ENCODE measurements around the gene TFAP2C. TPM values are rescaled to one million over a fixed set of nuclear protein-coding genes. Genes with fewer than 3 reads are reported as not detected.

TFAP2C gene
- total RNA-seq, 1 donor from 2014 or later: 2.2 TPM

DNA sequence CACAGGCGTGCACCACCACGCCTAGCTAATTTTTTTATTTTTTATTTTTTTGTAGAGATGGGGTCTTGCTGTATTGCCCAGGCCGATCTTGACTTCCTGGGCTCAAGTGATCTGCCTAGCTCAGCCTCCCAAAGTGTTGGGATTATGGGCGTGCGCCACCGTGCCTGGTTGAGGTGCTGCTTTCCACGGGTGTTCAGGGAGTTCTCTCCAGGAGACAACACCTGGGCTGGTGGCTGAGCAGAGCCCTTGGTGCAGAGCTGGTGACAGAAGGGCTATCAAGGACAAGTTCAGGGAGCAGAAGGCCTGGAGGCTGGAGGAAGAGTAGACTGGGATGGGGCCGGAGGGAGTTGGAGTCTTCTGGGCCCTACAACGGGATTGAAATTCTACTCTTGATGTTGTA lies 34.6 kb downstream of the TFAP2C start:
- Mint-ChIP-seq H3K27me3 (ENCODE audit: low read depth, unreplicated experiment) (peaks cover 6% of the 10 kb centered on the region), H3K9me3 (ENCODE audit: unreplicated experiment) (no peaks in the 10 kb centered on the region), H3K36me3 (ENCODE audit: low read depth, unreplicated experiment) (no peaks in the 10 kb centered on the region), H3K4me3 (ENCODE audit: unreplicated experiment) (no peak overlapping the region), H3K27ac (ENCODE audit: unreplicated experiment) (no peak overlapping the region), H3K4me1 (ENCODE audit: low read depth, unreplicated experiment) (no peaks in the 10 kb centered on the region)
- DNase-seq (ENCODE audit: low read depth): no peak
- no peaks in the 10 kb centered on the region for H3K27me3 ChIP-seq (ENCODE audit: insufficient read depth, low read length)
- no peak for FAIRE-seq
- H2AFZ ChIP-seq (ENCODE audit: low read depth, low read length): no peak overlapping the region
- no peak overlapping the region for H3K4me3 ChIP-seq (ENCODE audit: insufficient read depth, low read depth, low read length)
- no peak overlapping the region for H3K9ac ChIP-seq (ENCODE audit: low read length)
- no peak overlapping the region for H3K27ac ChIP-seq (ENCODE audit: low read depth, low read length)
- no peak overlapping the region for H3K4me2 ChIP-seq (ENCODE audit: low read length)
- no peaks in the 10 kb centered on the region for H3K9me3 ChIP-seq (ENCODE audit: insufficient read depth, low read depth, low read length)
- H3K79me2 ChIP-seq (ENCODE audit: insufficient read depth, low read length): no peaks in the 10 kb centered on the region
- no peaks in the 10 kb centered on the region for H4K20me1 ChIP-seq (ENCODE audit: insufficient read depth, low read length)
- TF ChIP-seq EZH2 (IDR thresholded peaks at IDR 0.05; ENCODE audit: insufficient read depth, low read length): no peak
- TF ChIP-seq, protein P1, sequence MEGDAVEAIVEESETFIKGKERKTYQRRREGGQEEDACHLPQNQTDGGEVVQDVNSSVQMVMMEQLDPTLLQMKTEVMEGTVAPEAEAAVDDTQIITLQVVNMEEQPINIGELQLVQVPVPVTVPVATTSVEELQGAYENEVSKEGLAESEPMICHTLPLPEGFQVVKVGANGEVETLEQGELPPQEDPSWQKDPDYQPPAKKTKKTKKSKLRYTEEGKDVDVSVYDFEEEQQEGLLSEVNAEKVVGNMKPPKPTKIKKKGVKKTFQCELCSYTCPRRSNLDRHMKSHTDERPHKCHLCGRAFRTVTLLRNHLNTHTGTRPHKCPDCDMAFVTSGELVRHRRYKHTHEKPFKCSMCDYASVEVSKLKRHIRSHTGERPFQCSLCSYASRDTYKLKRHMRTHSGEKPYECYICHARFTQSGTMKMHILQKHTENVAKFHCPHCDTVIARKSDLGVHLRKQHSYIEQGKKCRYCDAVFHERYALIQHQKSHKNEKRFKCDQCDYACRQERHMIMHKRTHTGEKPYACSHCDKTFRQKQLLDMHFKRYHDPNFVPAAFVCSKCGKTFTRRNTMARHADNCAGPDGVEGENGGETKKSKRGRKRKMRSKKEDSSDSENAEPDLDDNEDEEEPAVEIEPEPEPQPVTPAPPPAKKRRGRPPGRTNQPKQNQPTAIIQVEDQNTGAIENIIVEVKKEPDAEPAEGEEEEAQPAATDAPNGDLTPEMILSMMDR (IDR thresholded peaks at IDR 0.05; ENCODE audit: insufficient read depth, low read depth, low read length): no peak
- H3K36me3 ChIP-seq (ENCODE audit: insufficient read depth, low read length): no peaks in the 10 kb centered on the region
- H3K4me1 ChIP-seq (ENCODE audit: insufficient read depth, low read length): no peaks in the 10 kb centered on the region

DNA sequence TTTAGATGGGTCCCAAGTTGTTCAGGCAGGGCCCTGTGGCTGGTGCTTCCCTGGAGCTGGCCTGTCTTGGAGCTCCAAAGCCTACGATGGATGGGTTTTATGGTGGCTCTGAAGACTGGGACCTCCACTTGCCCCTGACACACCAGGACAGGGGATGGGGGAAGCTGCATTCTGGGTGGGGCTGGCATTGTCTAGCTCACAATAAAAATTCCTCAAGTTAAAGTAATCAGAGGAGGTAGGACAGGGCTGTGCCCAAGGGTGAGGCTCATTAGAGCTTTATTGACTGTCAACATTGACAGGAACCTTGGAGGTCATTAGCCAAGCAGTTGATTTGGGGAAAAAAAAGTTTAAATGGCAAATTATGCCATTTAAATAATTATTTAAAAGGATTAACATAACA lies 35.7 kb downstream of the TFAP2C start:
- Mint-ChIP-seq H3K9me3 (ENCODE audit: unreplicated experiment) (no peaks in the 10 kb centered on the region), H3K27me3 (ENCODE audit: low read depth, unreplicated experiment) (peaks cover 6% of the 10 kb centered on the region), H3K36me3 (ENCODE audit: low read depth, unreplicated experiment) (no peaks in the 10 kb centered on the region), H3K27ac (ENCODE audit: unreplicated experiment) (no peak overlapping the region), H3K4me1 (ENCODE audit: low read depth, unreplicated experiment) (no peaks in the 10 kb centered on the region), H3K4me3 (ENCODE audit: unreplicated experiment) (no peak overlapping the region)
- Histone ChIP-seq H3K9ac (ENCODE audit: low read length) (no peak overlapping the region), H4K20me1 (ENCODE audit: insufficient read depth, low read length) (no peaks in the 10 kb centered on the region), H3K27me3 (ENCODE audit: insufficient read depth, low read length) (no peaks in the 10 kb centered on the region), H2AFZ (ENCODE audit: low read depth, low read length) (no peak overlapping the region), H3K36me3 (ENCODE audit: insufficient read depth, low read length) (no peaks in the 10 kb centered on the region), H3K4me3 (ENCODE audit: insufficient read depth, low read depth, low read length) (no peak overlapping the region), H3K4me1 (ENCODE audit: insufficient read depth, low read length) (no peaks in the 10 kb centered on the region), H3K4me2 (ENCODE audit: low read length) (no peak overlapping the region), H3K79me2 (ENCODE audit: insufficient read depth, low read length) (no peaks in the 10 kb centered on the region), H3K27ac (ENCODE audit: low read depth, low read length) (no peak overlapping the region), H3K9me3 (ENCODE audit: insufficient read depth, low read depth, low read length) (no peaks in the 10 kb centered on the region)
- FAIRE-seq (no peak), DNase-seq (ENCODE audit: low read depth) (no peak)
- no peak for TF ChIP-seq EZH2 (IDR thresholded peaks at IDR 0.05; ENCODE audit: insufficient read depth, low read length)
- TF ChIP-seq, protein P1 (IDR thresholded peaks at IDR 0.05; ENCODE audit: insufficient read depth, low read depth, low read length): no peak

DNA sequence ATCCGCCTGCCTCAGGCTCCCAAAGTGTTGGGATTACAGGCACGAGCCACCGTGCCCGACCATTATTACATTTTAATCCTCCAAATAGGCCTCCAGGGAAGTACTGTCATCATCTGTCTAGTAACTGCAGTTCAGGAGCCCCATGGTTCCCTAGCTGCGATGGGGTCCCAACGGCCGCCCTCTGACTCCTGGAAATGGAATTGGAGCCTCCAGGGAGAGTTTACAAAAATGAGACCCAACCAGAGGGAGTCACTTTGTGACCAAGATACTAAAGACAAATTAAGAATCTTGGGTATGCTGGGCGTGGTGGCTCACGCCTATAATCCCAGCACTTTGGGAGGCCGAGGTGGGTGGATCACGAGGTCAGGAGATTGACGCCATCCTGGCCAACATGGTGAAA lies 36.7 kb downstream of the TFAP2C start:
- no peak overlapping the region for H3K4me3 Mint-ChIP-seq (ENCODE audit: unreplicated experiment)
- no peaks in the 10 kb centered on the region for H3K4me1 Mint-ChIP-seq (ENCODE audit: low read depth, unreplicated experiment)
- DNase-seq (ENCODE audit: low read depth) (no peak), FAIRE-seq (no peak)
- no peaks in the 10 kb centered on the region for H4K20me1 ChIP-seq (ENCODE audit: insufficient read depth, low read length)
- H3K4me3 ChIP-seq (ENCODE audit: insufficient read depth, low read depth, low read length): no peak overlapping the region
- H3K4me1 ChIP-seq (ENCODE audit: insufficient read depth, low read length): no peaks in the 10 kb centered on the region
- no peaks in the 10 kb centered on the region for H3K79me2 ChIP-seq (ENCODE audit: insufficient read depth, low read length)
- H3K27me3 ChIP-seq (ENCODE audit: insufficient read depth, low read length): no peaks in the 10 kb centered on the region
- peaks cover 8% of the 10 kb centered on the region for H3K27me3 Mint-ChIP-seq (ENCODE audit: low read depth, unreplicated experiment)
- no peak for TF ChIP-seq EZH2 (IDR thresholded peaks at IDR 0.05; ENCODE audit: insufficient read depth, low read length)
- TF ChIP-seq, protein P1 (IDR thresholded peaks at IDR 0.05; ENCODE audit: insufficient read depth, low read depth, low read length): no peak
- H2AFZ ChIP-seq (ENCODE audit: low read depth, low read length): no peak overlapping the region
- no peaks in the 10 kb centered on the region for H3K36me3 Mint-ChIP-seq (ENCODE audit: low read depth, unreplicated experiment)
- H3K27ac ChIP-seq (ENCODE audit: low read depth, low read length): no peak overlapping the region
- H3K9ac ChIP-seq (ENCODE audit: low read length): no peak overlapping the region
- no peak overlapping the region for H3K4me2 ChIP-seq (ENCODE audit: low read length)
- no peaks in the 10 kb centered on the region for H3K36me3 ChIP-seq (ENCODE audit: insufficient read depth, low read length)
- H3K9me3 Mint-ChIP-seq (ENCODE audit: unreplicated experiment): no peaks in the 10 kb centered on the region
- H3K9me3 ChIP-seq (ENCODE audit: insufficient read depth, low read depth, low read length): no peaks in the 10 kb centered on the region
- no peak overlapping the region for H3K27ac Mint-ChIP-seq (ENCODE audit: unreplicated experiment)

Data from astrocyte (in vitro differentiated cells and primary cell).